Measurements from ENCODE around the gene TSSK6. TPM values are rescaled to one million over a fixed set of nuclear protein-coding genes. Genes with fewer than 3 reads are reported as not detected.

The TSSK6 gene
- total RNA-seq, 1 donor from 2014 or later = 0.77 TPM

DNA sequence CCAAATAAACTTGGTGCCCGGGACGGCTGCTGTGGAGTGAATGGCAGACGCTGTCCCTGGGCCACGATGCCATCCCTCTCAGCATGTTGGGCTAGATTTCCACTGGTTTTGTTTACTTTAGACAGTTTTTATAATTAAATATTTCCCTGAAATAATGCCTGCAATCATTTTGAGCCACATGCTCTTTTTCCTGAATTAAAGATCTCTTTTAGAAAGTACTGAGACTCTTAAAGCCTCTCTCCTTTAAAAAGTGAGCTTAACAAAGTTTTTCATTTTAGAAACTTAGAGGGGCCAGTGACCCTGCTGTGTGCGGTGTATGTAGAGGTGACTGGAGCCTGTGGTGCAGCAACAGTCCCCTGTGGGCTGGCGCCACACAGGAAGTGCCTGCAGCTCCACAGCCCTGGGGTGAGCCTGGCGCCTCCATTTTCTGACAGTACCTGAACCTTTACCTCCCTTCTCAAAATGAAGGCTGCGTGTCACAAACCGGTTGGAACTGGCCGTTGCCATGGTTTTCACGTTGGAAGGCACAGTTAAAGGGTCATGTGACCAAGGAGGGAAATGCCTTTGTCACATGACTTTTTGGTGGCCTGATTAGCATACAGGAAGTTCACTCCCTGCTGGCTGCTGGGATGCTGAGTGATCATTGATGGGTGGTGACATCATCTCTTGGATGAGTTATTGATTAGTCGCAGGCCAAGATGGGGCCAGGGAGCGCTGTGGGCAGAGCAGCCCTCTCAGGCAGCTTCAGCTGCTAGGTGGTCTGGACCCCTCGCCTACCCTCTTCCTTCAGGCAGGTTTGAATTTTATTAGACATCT, 26.3 kb downstream of the TSSK6 start:
- peak; percentile 68 for DNase-seq
- Histone ChIP-seq H3K27me3 (ENCODE audit: low read depth) (no peaks in the 10 kb centered on the region), H3K36me3 (peaks cover 22% of the 10 kb centered on the region), H3K9me3 (replicated peaks) (no peaks in the 10 kb centered on the region), H3K27ac (replicated peaks) (peak overlapping the region; percentile 80), H3K4me1 (peaks cover 62% of the 10 kb centered on the region), H3K4me3 (peak overlapping the region; percentile 46)
- TF ChIP-seq, protein P1, sequence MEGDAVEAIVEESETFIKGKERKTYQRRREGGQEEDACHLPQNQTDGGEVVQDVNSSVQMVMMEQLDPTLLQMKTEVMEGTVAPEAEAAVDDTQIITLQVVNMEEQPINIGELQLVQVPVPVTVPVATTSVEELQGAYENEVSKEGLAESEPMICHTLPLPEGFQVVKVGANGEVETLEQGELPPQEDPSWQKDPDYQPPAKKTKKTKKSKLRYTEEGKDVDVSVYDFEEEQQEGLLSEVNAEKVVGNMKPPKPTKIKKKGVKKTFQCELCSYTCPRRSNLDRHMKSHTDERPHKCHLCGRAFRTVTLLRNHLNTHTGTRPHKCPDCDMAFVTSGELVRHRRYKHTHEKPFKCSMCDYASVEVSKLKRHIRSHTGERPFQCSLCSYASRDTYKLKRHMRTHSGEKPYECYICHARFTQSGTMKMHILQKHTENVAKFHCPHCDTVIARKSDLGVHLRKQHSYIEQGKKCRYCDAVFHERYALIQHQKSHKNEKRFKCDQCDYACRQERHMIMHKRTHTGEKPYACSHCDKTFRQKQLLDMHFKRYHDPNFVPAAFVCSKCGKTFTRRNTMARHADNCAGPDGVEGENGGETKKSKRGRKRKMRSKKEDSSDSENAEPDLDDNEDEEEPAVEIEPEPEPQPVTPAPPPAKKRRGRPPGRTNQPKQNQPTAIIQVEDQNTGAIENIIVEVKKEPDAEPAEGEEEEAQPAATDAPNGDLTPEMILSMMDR (IDR thresholded peaks at IDR 0.05; ENCODE audit: borderline replicate concordance) = no peak
- intact Hi-C loops (cut with micrococcal nuclease) = no loop called here

DNA sequence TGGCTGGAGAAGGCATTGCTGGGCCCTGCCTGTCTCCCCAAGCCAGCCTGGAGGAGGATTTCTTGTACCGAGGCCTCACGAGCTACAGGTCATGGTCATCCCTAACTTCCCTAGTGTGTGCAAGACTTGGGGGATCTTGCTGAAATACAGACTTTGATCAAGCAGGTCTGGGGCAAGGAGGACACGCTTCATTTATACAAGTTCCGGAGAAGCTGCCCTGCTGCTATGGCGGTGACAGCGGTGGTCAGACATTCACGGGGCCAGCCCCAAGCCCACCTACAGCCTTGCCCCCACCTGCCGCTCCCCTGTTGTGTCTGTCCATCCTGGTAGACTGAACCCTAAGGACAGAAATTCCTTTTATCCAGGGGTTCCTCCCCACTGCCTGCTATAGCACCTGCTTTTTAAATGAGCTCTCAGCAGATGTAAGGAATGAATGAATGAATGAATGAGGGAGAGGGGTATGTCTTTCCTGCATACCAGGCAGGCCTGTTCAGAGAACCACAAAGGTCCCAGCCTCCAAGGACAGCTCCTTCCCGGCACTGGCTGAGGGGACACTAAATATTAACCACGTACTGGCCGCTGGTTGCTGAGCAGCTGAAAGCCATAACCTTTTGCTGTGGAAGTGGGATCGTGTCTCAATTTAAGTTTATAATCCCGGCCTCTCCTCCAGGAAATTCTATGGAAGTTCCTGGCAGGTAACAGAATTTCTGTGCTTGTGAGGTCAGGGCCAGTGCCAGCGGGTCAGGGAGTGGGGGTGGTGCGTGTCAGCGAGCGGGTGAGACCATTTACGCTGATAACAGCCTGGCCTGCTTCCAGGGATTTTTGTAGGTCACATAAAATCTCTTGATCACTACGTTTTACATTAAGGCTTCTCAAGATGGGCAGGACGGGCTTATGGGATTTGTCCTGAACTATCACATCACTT, 27.1 kb downstream of the TSSK6 start:
- Histone ChIP-seq H3K27me3 (ENCODE audit: low read depth) (no peaks in the 10 kb centered on the region), H3K4me1 (peaks cover 64% of the 10 kb centered on the region), H3K27ac (replicated peaks) (peak overlapping the region; percentile 80), H3K4me3 (peak overlapping the region; percentile 46), H3K36me3 (peaks cover 13% of the 10 kb centered on the region), H3K9me3 (replicated peaks) (no peaks in the 10 kb centered on the region)
- TF ChIP-seq, protein P1 (IDR thresholded peaks at IDR 0.05; ENCODE audit: borderline replicate concordance) = no peak
- no peak for DNase-seq
- intact Hi-C loops (cut with micrococcal nuclease) = no loop called here

- intact Hi-C loops (cut with micrococcal nuclease) = no loop called here
- H3K27me3 ChIP-seq (ENCODE audit: low read depth) = no peaks in the 10 kb centered on the region
- TF ChIP-seq, protein P1 (IDR thresholded peaks at IDR 0.05; ENCODE audit: borderline replicate concordance) = no peak
- no peaks in the 10 kb centered on the region for H3K9me3 ChIP-seq (replicated peaks)
- H3K27ac ChIP-seq (replicated peaks) = peak overlapping the region; percentile 80
- no peak overlapping the region for H3K4me3 ChIP-seq
- H3K36me3 ChIP-seq = peaks cover 4% of the 10 kb centered on the region
- DNase-seq = no peak
- H3K4me1 ChIP-seq = peaks cover 72% of the 10 kb centered on the region
Measured at GRCh38 chr19:19487077-19487949, 28.0 kb downstream of the TSSK6 start.

- Histone ChIP-seq H3K27me3 (ENCODE audit: low read depth) (no peaks in the 10 kb centered on the region), H3K9me3 (replicated peaks) (no peaks in the 10 kb centered on the region), H3K4me3 (no peak overlapping the region), H3K4me1 (peaks cover 72% of the 10 kb centered on the region), H3K36me3 (no peaks in the 10 kb centered on the region), H3K27ac (replicated peaks) (no peak overlapping the region)
- intact Hi-C loops (cut with micrococcal nuclease) = no loop called here
- TF ChIP-seq, protein P1 (IDR thresholded peaks at IDR 0.05; ENCODE audit: borderline replicate concordance) = no peak
- DNase-seq = no peak
Measured at GRCh38 chr19:19486343-19487076, 28.8 kb downstream of the TSSK6 start.

Measured in left ventricle myocardium inferior (tissue), 1 donor.